HEK293 (cell line): ENCODE data around the gene DNAJB5.

Experiments
- CTCF ChIA-PET: fragments of 350-600 bp; formaldehyde crosslinking; extraction: SDS; loops from one replicate; lab custom pipeline; 2021; ENCODE audit warnings: antibody characterized with exemption; lab: Yijun Ruan, JAX
- POLR2A ChIA-PET: fragments of 300-600 bp; formaldehyde crosslinking; extraction: SDS; loops from one replicate; lab custom pipeline; 2020; ENCODE audit warnings: antibody characterized with exemption, inconsistent platforms; lab: Yijun Ruan, JAX
- H3K27ac ChIP-seq: fragments of 200-500 bp; sonication (Bioruptor generic); 2 replicates; pipeline ENCODE4 v1.5.1; 2014; ENCODE audit warnings: low read depth, low read length, control low read depth, inconsistent platforms; ENCODE audit errors: extremely low read depth
- H3K36me3 ChIP-seq, 2 experiments: fragments of 200-500 bp in 1 of 2; sonication (Bioruptor generic) in 1 of 2; 1 replicate in 1 of 2; 2 replicates in 1 of 2; pipeline ENCODE4 v1.5.1; 2014 to 2017; ENCODE audit warnings: inconsistent platforms in 2 of 2, low read length in 2 of 2; ENCODE audit not compliant: control insufficient read depth in 2 of 2, insufficient read depth in 1 of 2
- H3K4me1 ChIP-seq: fragments of 200-500 bp; sonication (Bioruptor generic); 2 replicates; pipeline ENCODE4 v1.5.1; 2014; ENCODE audit warnings: mild to moderate bottlenecking, low read length, inconsistent platforms; ENCODE audit not compliant: control insufficient read depth, insufficient read depth
- H3K4me3 ChIP-seq: 2 replicates; pipeline ENCODE4 v1.5.1; 2011; ENCODE audit warnings: low read depth, mild to moderate bottlenecking, control low read depth, low read length, moderate library complexity
- H3K9me3 ChIP-seq: fragments of 200-500 bp; sonication (Bioruptor generic); 2 replicates; pipeline ENCODE4 v1.5.1; 2014; ENCODE audit warnings: low read depth, low read length, inconsistent platforms; ENCODE audit not compliant: control insufficient read depth, insufficient read depth
- HOXA7 ChIP-seq: sonication (generic); formaldehyde crosslinking; IDR thresholded peaks from 2 replicates; pipeline ENCODE4 v1.8.1; 2022; ENCODE audit warnings: missing genetic modification reagents, borderline replicate concordance
- KLF16 ChIP-seq: fragments of 450-650 bp; formaldehyde crosslinking; IDR thresholded peaks from 2 replicates; pipeline ENCODE4 v1.5.1; 2017; ENCODE audit warnings: missing biosample characterization, missing genetic modification characterization
- RBAK ChIP-seq: fragments of 450-650 bp; formaldehyde crosslinking; IDR thresholded peaks from 2 replicates; pipeline ENCODE4 v1.5.1; 2016; ENCODE audit warnings: missing biosample characterization, missing genetic modification characterization
- SCRT2 ChIP-seq: fragments of 450-650 bp; formaldehyde crosslinking; IDR thresholded peaks from 2 replicates; pipeline ENCODE4 v1.5.1; 2016; ENCODE audit warnings: missing biosample characterization, missing genetic modification characterization
- SP3 ChIP-seq: fragments of 450-650 bp; formaldehyde crosslinking; IDR thresholded peaks from 2 replicates; pipeline ENCODE4 v1.5.1; 2016; ENCODE audit warnings: missing biosample characterization, missing genetic modification characterization
- ZBTB48 ChIP-seq: fragments of 450-650 bp; formaldehyde crosslinking; IDR thresholded peaks from 2 replicates; pipeline ENCODE4 v1.5.1; 2016; ENCODE audit warnings: missing biosample characterization, missing genetic modification characterization
- ZNF16 ChIP-seq: fragments of 450-650 bp; formaldehyde crosslinking; IDR thresholded peaks from 2 replicates; pipeline ENCODE4 v1.5.1; 2016; ENCODE audit warnings: low read depth, missing biosample characterization, missing genetic modification characterization
- ZNF184 ChIP-seq: fragments of 450-650 bp; IDR thresholded peaks from 2 replicates; pipeline ENCODE4 v1.5.1; 2018; ENCODE audit warnings: missing biosample characterization, mild to moderate bottlenecking, missing genetic modification characterization
- ZNF19 ChIP-seq: fragments of 450-650 bp; formaldehyde crosslinking; IDR thresholded peaks from 2 replicates; pipeline ENCODE4; 2016; ENCODE audit warnings: missing biosample characterization, missing genetic modification characterization, low read depth
- ZNF248 ChIP-seq: fragments of 450-650 bp; formaldehyde crosslinking; IDR thresholded peaks from 2 replicates; pipeline ENCODE4 v1.5.1; 2017; ENCODE audit warnings: missing biosample characterization, missing genetic modification characterization
- ZNF302 ChIP-seq: fragments of 450-650 bp; formaldehyde crosslinking; IDR thresholded peaks from 2 replicates; pipeline ENCODE4 v1.5.1; 2016; ENCODE audit warnings: missing biosample characterization, missing genetic modification characterization, low read depth
- ZNF324 ChIP-seq: fragments of 450-650 bp; formaldehyde crosslinking; IDR thresholded peaks from 2 replicates; pipeline ENCODE4 v1.5.1; 2016; ENCODE audit warnings: missing biosample characterization, missing genetic modification characterization
- ZNF341 ChIP-seq: fragments of 450-650 bp; formaldehyde crosslinking; IDR thresholded peaks from 2 replicates; pipeline ENCODE4; 2016; ENCODE audit warnings: low read depth, missing biosample characterization, missing genetic modification characterization
- ZNF529 ChIP-seq: fragments of 450-650 bp; formaldehyde crosslinking; IDR thresholded peaks from 2 replicates; pipeline ENCODE4 v1.5.1; 2017; ENCODE audit warnings: missing genetic modification characterization, missing biosample characterization; ENCODE audit not compliant: insufficient replicate concordance
- ZNF621 ChIP-seq: fragments of 450-650 bp; formaldehyde crosslinking; IDR thresholded peaks from 2 replicates; pipeline ENCODE4 v1.5.1; 2017; ENCODE audit warnings: missing biosample characterization, missing genetic modification characterization
- ZNF785 ChIP-seq: fragments of 450-650 bp; formaldehyde crosslinking; IDR thresholded peaks from 2 replicates; pipeline ENCODE4 v1.5.1; 2016; ENCODE audit warnings: missing biosample characterization, missing genetic modification characterization
- ZNF791 ChIP-seq: fragments of 450-650 bp; formaldehyde crosslinking; IDR thresholded peaks from 2 replicates; pipeline ENCODE4 v1.5.1; 2016; ENCODE audit warnings: missing biosample characterization, missing genetic modification characterization
- ZSCAN23 ChIP-seq: fragments of 450-650 bp; formaldehyde crosslinking; IDR thresholded peaks from 2 replicates; pipeline ENCODE4 v1.5.1; 2016; ENCODE audit warnings: missing biosample characterization, missing genetic modification characterization
- TF ChIP-seq, protein P1 (sequence below): fragments of 450-650 bp; formaldehyde crosslinking; conservative IDR thresholded peaks from 2 replicates; pipeline ENCODE4 v1.5.1; 2016; ENCODE audit warnings: low read depth, missing biosample characterization, missing genetic modification characterization

DNAJB5 gene

GRCh38 chr9:34963552-34963951, 26.0 kb upstream of the DNAJB5 start (continued):
- TF ChIP-seq ZNF785, result no peak
- no peak for TF ChIP-seq ZNF529
- no peak for TF ChIP-seq ZNF621 (tag by site-specific recombination)
- TF ChIP-seq, all 188 proteins: peak for 0

- no peak overlapping the region for H3K27ac ChIP-seq
- H3K9me3 ChIP-seq, result no peaks in the 10 kb centered on the region
- TF ChIP-seq ZNF184 (tag by site-specific recombination), result no peak
- peak; percentile 47; the same call in 1 of the 2 replicates for TF ChIP-seq SCRT2 (tag by site-specific recombination)
- TF ChIP-seq, all 188 proteins: peak for 1
- POLR2A ChIA-PET, result no interaction called here
- CTCF ChIA-PET, result interaction anchor here (0.5 to 3.6 kb wide), 5 partner anchors 10 to 532 kb away, joined by 3 to 18 read pairs (median 3); no protein-coding TSS in a partner anchor
- no peaks in the 10 kb centered on the region for H3K36me3 ChIP-seq
- no peak overlapping the region for H3K4me3 ChIP-seq
- H3K4me1 ChIP-seq, result no peaks in the 10 kb centered on the region
These were observed 25.1 kb upstream of the DNAJB5 start for GRCh38 chr9:34964458-34964857.

DNA sequence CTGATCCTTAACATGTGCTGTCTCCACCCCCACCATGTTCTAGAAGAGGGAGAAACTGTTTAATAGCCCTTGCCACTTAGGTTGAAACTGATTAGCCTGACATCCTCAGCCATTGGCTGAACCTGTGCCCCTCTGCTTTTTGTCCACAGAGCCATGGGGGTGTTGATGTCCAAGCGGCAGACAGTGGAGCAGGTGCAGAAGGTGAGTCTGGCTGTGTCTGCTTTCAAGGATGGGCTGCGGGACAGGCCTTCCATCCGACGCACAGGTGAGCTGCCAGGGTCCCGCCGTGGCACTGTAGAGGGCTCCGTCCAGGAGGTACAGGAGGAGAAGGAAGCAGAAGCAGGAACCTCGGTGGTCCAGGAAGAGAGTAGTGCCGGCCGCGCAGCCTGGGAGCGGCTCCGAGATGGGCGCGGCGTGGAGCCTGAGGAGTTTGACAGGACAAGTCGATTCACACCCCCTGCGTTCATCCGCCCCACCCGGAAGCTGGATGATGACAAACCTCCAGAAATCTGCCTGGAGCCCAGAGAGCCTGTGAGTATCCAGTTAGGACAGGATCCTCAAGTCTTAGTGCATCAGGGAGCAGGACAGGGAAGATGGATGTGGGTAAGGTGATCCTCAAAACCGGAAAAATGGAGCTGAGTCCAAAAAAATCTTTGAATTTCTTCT, 18.3 kb upstream of the DNAJB5 start:
- H3K4me3 ChIP-seq, result no peak overlapping the region
- no peaks in the 10 kb centered on the region for H3K36me3 ChIP-seq
- CTCF ChIA-PET, result interaction anchor here (0.6 to 2.6 kb wide), 5 partner anchors 13 to 334 kb away, joined by 3 to 17 read pairs (median 3); no protein-coding TSS in a partner anchor
- no peaks in the 10 kb centered on the region for H3K4me1 ChIP-seq
- no peak overlapping the region for H3K27ac ChIP-seq
- POLR2A ChIA-PET, result no interaction called here
- no peaks in the 10 kb centered on the region for H3K9me3 ChIP-seq
- no peak for TF ChIP-seq ZNF341 (tag by site-specific recombination)
- TF ChIP-seq ZBTB48 (tag by site-specific recombination), result no peak
- TF ChIP-seq SP3 (tag by site-specific recombination), result no peak
- TF ChIP-seq ZNF324 (tag by site-specific recombination), result no peak
- no peak for TF ChIP-seq ZNF16 (tag by site-specific recombination)
- no peak for TF ChIP-seq ZNF791 (tag by site-specific recombination)
- TF ChIP-seq, protein P1, sequence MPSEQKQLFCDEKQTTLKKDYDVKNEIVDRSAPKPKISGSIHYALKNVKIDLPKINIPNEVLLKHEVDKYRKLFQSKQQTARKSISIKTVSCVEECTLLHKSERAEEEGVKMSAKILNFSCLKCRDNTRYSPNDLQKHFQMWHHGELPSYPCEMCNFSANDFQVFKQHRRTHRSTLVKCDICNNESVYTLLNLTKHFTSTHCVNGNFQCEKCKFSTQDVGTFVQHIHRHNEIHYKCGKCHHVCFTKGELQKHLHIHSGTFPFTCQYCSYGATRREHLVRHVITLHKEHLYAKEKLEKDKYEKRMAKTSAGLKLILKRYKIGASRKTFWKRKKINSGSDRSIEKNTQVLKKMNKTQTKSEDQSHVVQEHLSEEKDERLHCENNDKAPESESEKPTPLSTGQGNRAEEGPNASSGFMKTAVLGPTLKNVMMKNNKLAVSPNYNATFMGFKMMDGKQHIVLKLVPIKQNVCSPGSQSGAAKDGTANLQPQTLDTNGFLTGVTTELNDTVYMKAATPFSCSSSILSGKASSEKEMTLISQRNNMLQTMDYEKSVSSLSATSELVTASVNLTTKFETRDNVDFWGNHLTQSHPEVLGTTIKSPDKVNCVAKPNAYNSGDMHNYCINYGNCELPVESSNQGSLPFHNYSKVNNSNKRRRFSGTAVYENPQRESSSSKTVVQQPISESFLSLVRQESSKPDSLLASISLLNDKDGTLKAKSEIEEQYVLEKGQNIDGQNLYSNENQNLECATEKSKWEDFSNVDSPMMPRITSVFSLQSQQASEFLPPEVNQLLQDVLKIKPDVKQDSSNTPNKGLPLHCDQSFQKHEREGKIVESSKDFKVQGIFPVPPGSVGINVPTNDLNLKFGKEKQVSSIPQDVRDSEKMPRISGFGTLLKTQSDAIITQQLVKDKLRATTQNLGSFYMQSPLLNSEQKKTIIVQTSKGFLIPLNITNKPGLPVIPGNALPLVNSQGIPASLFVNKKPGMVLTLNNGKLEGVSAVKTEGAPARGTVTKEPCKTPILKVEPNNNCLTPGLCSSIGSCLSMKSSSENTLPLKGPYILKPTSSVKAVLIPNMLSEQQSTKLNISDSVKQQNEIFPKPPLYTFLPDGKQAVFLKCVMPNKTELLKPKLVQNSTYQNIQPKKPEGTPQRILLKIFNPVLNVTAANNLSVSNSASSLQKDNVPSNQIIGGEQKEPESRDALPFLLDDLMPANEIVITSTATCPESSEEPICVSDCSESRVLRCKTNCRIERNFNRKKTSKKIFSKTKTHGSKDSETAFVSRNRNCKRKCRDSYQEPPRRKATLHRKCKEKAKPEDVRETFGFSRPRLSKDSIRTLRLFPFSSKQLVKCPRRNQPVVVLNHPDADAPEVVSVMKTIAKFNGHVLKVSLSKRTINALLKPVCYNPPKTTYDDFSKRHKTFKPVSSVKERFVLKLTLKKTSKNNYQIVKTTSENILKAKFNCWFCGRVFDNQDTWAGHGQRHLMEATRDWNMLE, result no peak
- TF ChIP-seq ZNF248 (tag by site-specific recombination), result no peak
- no peak for TF ChIP-seq KLF16 (tag by site-specific recombination)
- TF ChIP-seq RBAK (tag by site-specific recombination), result no peak
- TF ChIP-seq ZNF19 (tag by site-specific recombination), result no peak
- TF ChIP-seq ZNF302 (tag by site-specific recombination), result no peak
- no peak for TF ChIP-seq ZSCAN23 (tag by site-specific recombination)
- no peak for TF ChIP-seq HOXA7 (CRISPR knock-in tag)
